Inflammatory macrophage treated with lipopolysaccharide for 1 hour (primary cell): Measurements from ENCODE around the gene HOXA13.

Experiments
- DNase-seq, 2 donors: peaks; one replicate each; pipeline ENCODE4 v3.0.0-alpha.2; 2020 to 2022

Gene HOXA13

GRCh38 chr7:27157702-27158431 is 42.0 kb downstream of the HOXA13 start:
- DNase-seq, result peak in 1 of 2 donors; percentile 5

DNA sequence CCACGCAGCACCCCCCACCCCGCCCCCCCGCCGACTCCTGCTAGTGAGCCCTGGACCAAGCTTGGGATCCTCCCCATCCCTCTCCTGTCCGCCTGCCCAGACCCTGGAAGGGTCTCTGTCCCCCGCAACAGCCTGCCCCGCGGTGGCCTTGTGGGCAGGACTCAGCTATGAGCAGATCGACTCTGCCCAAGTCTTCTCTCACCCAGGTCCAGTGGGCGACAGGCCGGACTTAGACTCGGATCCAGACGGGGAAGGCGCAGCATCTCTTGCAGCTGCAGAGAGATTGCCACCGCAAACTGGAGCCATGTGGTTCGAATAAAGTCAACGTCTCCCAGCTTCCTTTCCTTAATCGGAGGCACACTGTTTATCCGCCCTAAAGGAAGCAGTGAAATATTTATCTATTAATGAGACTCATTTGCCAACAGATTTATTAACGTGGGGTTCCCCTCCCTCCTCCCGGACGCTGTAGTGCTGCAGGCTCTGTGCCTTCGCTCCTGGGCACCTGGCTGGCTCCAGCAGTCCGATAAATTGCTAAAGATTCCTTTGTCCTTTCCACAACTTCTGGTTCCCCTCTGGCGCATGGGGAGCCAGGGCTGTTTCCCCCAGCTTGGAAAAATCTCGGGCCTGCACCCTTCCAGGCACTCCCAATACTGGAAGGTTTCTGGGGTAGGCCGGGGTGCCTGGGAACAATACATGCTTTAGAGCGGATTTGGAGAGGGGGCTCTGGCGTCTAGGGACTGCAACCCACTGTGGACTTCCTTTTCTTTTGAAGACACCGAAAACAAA is 42.8 kb downstream of the HOXA13 start:
- no peak for DNase-seq

GRCh38 chr7:27156508-27156898 is 43.4 kb downstream of the HOXA13 start, which contains the start of gene HOXA7:
Gene HOXA7 (minus strand): TSS chr7:27156675. CDS start chr7:27156545, 130 bp downstream.
- no peak for DNase-seq

DNA sequence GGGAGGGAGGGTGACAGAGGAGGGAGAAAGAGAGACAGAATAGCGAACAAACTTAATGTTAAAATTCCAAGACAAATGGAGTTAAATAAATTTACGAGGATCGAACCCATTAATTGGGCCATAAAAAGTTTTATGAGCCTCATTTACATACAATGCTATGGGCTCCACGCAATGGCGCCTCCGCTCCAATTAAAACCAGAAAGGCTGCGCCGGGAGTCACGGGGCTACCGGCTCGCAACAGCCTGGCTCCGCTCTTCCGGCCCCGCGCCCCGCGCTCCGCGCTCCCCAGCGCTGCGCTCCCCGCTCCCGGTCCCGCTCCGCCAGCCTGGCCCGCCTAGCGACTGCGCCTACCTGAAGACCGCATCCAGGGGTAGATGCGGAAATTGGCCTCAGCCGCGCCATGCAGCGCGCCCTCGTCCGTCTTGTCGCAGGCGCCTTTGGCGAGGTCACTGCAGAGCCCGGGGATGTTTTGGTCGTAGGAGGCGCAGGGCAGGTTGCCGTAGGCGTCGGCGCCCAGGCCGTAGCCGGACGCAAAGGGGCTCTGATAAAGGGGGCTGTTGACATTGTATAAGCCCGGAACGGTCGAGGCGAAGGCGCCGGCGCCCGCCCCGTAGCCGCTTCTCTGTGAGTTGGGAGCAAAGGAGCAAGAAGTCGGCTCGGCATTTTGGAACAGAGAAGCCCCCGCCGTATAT is 43.9 kb downstream of the HOXA13 start:
- DNase-seq, result peak in 1 of 2 donors; percentile 12

GRCh38 chr7:27154901-27155815 is 44.7 kb downstream of the HOXA13 start:
- DNase-seq, result no peak

DNA sequence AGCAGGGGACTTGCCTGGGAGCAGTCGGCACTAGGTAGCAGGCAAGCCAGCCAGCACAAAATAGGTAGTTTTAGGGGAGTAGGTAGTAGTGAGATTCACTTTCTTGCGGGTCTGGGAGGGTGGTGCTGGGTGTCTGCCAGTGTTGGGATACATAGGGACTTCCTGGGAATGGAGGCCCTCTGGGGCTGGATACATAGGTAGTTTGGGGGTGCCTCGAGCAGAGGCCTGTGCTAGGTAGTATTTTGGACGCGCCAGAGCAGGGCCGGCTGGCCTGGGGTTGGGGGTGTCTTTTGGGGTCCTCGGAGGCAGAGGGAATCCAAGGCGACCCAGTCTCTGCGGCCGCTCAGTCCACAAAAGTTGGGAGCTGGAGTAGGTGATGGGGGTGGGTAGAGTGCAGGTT is 45.5 kb downstream of the HOXA13 start:
- DNase-seq, result no peak

GRCh38 chr7:27153526-27153925 is 46.4 kb downstream of the HOXA13 start:
- no peak for DNase-seq

GRCh38 chr7:27152816-27153442 is 47.0 kb downstream of the HOXA13 start:
- DNase-seq, result no peak

GRCh38 chr7:27151931-27152815 is 47.7 kb downstream of the HOXA13 start, which contains the start of gene HOXA3:
Gene HOXA3 (minus strand): TSS chr7:27152583. CDS start chr7:27110640, 41,943 bp downstream.
- peak in 1 of 2 donors; percentile 32 for DNase-seq

GRCh38 chr7:27151341-27151930 is 48.5 kb downstream of the HOXA13 start:
- DNase-seq, result no peak

- DNase-seq, result peak; percentile 46 to 73
Measured at GRCh38 chr7:27150568-27151340, 49.1 kb downstream of the HOXA13 start.

GRCh38 chr7:27149842-27150567 is 49.9 kb downstream of the HOXA13 start:
- DNase-seq, result no peak

- DNase-seq, result no peak
Measured at GRCh38 chr7:27148756-27149641, 50.9 kb downstream of the HOXA13 start.

GRCh38 chr7:27148031-27148755 is 51.7 kb downstream of the HOXA13 start:
- DNase-seq, result no peak

- DNase-seq, result no peak
Measured at GRCh38 chr7:27147199-27148030, 52.5 kb downstream of the HOXA13 start, which contains the start of gene HOXA6. Gene HOXA6 (minus strand): TSS chr7:27147774. CDS start chr7:27147749, 25 bp downstream.
